ENCODE measurements around the gene SLC22A23.

The SLC22A23 gene

DNA sequence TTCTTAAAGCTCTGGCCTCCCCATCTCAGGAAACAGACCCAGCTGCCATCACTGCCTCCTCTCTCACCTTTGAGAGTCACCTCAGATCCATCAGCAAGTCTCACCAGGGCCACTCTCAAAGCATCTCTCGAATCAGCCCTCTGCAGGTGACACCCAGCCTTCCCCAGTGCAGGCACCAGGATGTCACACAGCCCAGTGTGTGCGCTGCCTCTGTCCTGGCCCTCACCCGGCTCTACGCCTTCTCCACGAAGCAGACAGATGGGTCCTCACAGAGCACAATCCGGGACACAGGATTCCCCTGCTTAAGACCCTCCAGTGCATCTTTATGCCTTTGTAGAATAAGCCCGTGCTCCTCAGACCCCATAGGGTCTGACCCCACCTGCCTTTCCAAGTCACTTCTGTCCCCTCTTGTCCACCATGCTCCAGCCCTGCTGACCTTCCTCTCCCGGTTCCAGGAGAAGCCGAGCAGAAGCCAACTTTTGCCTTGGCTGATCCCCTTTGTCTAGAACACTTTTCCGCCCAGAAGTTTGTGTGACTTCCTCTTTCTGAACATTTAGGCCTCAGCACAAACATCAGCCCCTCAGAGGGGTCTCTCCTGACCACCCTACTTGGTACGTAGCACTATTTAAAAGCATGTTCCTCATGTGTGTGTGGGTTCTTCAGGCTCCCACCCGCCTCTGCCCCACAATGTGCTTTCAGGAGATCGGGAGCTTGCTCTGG, 137.9 kb downstream of the SLC22A23 start:
- Histone ChIP-seq H3K4me1 (no peaks in the 10 kb centered on the region), H3K27me3 (no peaks in the 10 kb centered on the region), H3K27ac (no peak overlapping the region), H3K9me3 (no peaks in the 10 kb centered on the region), H3K36me3 (peaks cover 0 to 3% (median 0%) of the 10 kb centered on the region in 3 donors), H3K4me3 (no peak overlapping the region)
- no peak for DNase-seq
- TF ChIP-seq, protein P1, sequence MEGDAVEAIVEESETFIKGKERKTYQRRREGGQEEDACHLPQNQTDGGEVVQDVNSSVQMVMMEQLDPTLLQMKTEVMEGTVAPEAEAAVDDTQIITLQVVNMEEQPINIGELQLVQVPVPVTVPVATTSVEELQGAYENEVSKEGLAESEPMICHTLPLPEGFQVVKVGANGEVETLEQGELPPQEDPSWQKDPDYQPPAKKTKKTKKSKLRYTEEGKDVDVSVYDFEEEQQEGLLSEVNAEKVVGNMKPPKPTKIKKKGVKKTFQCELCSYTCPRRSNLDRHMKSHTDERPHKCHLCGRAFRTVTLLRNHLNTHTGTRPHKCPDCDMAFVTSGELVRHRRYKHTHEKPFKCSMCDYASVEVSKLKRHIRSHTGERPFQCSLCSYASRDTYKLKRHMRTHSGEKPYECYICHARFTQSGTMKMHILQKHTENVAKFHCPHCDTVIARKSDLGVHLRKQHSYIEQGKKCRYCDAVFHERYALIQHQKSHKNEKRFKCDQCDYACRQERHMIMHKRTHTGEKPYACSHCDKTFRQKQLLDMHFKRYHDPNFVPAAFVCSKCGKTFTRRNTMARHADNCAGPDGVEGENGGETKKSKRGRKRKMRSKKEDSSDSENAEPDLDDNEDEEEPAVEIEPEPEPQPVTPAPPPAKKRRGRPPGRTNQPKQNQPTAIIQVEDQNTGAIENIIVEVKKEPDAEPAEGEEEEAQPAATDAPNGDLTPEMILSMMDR (IDR thresholded peaks at IDR 0.05): no peak
- intact Hi-C loops (cut with DNase I; ENCODE audit: low total_unique reads): no loop called here

DNA sequence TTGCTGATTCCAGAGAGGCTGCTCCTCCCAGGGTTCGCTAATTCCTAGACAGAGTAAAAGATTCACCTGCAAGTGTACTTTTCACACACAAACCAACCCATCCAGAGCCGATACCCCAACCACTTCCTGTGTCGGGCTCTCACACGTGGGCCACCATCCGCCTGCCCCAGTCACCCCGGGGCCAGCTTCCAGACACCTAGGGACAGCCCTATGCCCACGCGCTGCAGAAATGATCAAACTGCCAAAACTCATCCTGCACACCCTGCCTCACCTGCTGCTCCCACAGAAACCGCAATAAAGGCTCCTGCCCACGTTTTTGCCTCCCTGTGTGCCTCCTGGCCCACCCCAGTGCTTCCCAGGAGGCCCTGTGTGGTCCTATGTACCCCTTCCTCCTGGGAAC, 138.6 kb downstream of the SLC22A23 start:
- Histone ChIP-seq H3K36me3 (peaks cover 0 to 3% (median 0%) of the 10 kb centered on the region in 3 donors), H3K9me3 (no peaks in the 10 kb centered on the region), H3K4me1 (no peaks in the 10 kb centered on the region), H3K27me3 (no peaks in the 10 kb centered on the region), H3K27ac (no peak overlapping the region), H3K4me3 (no peak overlapping the region)
- intact Hi-C loops (cut with DNase I; ENCODE audit: low total_unique reads): no loop called here
- DNase-seq: no peak
- TF ChIP-seq, protein P1 (IDR thresholded peaks at IDR 0.05): no peak

DNA sequence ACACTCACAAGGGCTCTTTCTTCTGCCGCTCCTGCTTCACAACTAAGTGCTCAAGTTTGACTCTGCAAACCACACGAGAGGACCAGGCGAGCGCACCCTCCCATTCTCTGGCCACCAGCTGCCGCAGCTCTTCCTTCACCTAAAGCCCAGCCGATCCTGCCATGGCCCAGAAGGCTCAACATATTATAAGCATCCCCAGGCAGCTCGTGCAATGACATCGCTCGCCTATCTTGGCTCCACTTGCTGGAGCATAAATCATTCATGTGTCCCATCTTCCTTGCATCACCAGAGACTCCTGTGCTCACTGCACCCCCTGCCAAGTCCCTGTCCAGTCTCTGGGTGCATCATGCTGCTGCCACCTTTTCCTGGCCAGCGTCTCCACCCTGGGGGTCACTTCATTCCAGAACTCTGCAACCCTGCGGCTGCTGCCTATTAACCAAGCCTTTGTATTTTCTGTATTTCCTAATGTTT, 139.1 kb downstream of the SLC22A23 start:
- Histone ChIP-seq H3K4me3 (no peak overlapping the region), H3K9me3 (no peaks in the 10 kb centered on the region), H3K27ac (no peak overlapping the region), H3K36me3 (peaks cover 0 to 3% (median 0%) of the 10 kb centered on the region in 3 donors), H3K27me3 (no peaks in the 10 kb centered on the region), H3K4me1 (no peaks in the 10 kb centered on the region)
- no peak for DNase-seq
- TF ChIP-seq, protein P1 (IDR thresholded peaks at IDR 0.05): no peak
- intact Hi-C loops (cut with DNase I; ENCODE audit: low total_unique reads): no loop called here

DNA sequence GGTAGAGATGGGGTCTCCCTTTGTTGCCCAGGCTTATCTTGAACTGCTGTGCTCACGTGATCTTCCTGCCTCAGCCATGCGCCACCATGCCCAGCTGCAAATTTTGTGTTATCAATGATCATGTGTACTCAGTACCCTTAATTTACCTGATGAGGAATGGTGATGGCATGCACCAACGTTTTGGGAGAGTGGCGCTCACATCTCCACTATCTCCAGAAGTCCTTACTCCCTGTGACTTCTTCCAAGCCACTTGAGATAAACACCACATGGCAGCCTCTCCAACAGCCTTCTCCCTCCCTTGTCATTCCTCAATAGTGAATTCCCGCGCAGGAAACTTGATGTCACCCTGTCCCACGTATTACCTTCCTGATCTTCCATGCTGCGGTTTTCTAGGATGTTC, 140.0 kb downstream of the SLC22A23 start:
- DNase-seq: no peak
- Histone ChIP-seq H3K4me1 (no peaks in the 10 kb centered on the region), H3K27me3 (no peaks in the 10 kb centered on the region), H3K9me3 (no peaks in the 10 kb centered on the region), H3K36me3 (no peaks in the 10 kb centered on the region), H3K4me3 (no peak overlapping the region), H3K27ac (no peak overlapping the region)
- intact Hi-C loops (cut with DNase I; ENCODE audit: low total_unique reads): no loop called here
- TF ChIP-seq, protein P1 (IDR thresholded peaks at IDR 0.05): no peak

DNA sequence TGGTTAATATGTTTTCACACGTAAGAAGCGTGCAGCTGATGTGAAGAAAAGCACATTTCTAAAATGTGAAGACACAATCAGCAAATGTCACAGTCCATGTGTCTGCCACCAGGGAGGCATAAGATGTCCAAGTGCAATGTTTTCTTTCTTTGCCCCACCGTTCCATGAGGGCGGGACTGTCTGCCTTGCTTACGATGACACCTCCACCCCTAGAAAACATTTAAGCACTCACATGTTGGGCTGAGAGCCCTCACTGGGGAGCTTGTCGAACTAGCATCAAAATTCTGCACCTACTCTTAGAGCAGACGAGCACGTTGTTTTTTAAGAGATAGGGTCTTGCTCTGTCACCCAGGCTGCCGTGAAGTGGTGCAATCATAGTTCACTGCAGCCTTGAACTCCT, 140.5 kb downstream of the SLC22A23 start:
- intact Hi-C loops (cut with DNase I; ENCODE audit: low total_unique reads): no loop called here
- H3K9me3 ChIP-seq: no peaks in the 10 kb centered on the region
- no peaks in the 10 kb centered on the region for H3K27me3 ChIP-seq
- H3K4me1 ChIP-seq: no peaks in the 10 kb centered on the region
- TF ChIP-seq, protein P1 (IDR thresholded peaks at IDR 0.05): no peak
- H3K4me3 ChIP-seq: no peak overlapping the region
- no peaks in the 10 kb centered on the region for H3K36me3 ChIP-seq
- no peak overlapping the region for H3K27ac ChIP-seq
- DNase-seq: peak in 1 of 2 donors; percentile 33

Data from tibial artery (tissue), 4 donors.